CD4-positive, alpha-beta T cell treated with Interleukin-2 at 100 ng/mL for 4 hours (primary cell): ENCODE data around the gene PLEKHO2.
A peak's percentile ranks its signal among the peaks of the same experiment; 100 is the strongest.
"Not testable (repeated sequence)": the region's sequence is repeated elsewhere in the genome, so short reads cannot be mapped to it uniquely, and the experiment has no call there.

Experiments
- DNase-seq: peaks from one replicate; pipeline ENCODE4 v3.0.0-alpha.2; 2020; ENCODE audit warnings: low spot score

Gene PLEKHO2, protein sequence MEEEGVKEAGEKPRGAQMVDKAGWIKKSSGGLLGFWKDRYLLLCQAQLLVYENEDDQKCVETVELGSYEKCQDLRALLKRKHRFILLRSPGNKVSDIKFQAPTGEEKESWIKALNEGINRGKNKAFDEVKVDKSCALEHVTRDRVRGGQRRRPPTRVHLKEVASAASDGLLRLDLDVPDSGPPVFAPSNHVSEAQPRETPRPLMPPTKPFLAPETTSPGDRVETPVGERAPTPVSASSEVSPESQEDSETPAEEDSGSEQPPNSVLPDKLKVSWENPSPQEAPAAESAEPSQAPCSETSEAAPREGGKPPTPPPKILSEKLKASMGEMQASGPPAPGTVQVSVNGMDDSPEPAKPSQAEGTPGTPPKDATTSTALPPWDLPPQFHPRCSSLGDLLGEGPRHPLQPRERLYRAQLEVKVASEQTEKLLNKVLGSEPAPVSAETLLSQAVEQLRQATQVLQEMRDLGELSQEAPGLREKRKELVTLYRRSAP

DNA sequence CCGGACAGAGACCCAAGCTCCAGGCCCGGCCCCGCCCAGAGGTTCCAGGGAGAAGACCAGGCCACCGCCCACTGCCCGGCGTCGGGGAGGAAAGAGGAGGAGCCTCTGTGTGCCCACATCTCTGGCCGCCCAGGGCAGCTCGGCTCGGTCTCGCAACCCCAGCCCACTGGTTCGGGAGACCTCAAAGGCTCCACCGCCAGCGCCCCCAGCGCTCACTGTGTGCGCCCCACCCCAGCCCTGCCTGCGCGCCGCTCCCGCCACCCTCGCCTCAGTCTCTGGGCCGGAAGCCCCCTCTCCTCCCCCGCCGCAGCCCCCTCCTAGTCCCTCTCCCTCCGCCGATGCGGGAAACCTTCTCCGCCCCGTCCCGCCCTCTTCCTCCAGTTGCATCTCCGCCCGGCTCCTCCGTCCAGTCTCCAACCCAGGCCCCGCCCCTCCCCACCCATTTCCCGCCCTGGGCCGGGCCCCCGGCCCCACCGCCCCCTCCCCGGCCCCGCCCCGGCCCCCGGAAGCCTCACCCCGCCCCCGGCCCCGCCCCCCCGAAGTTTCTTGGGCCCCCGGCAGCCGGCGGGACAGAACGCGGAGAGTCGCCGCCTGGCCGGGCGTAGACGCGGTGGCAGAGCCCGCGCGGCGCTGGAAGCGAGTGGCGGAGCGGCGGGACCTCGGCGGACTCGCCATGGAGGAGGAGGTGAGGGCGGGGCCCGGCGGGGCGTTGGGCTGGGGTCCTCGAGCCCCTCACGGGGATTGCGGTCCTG is at the start of gene PLEKHO2:
PLEKHO2 (plus strand) TSS at position 572 of the 752 bp plus-strand sequence; CDS start at position 674, 102 bp downstream.
- peak; percentile 93 for DNase-seq

DNA sequence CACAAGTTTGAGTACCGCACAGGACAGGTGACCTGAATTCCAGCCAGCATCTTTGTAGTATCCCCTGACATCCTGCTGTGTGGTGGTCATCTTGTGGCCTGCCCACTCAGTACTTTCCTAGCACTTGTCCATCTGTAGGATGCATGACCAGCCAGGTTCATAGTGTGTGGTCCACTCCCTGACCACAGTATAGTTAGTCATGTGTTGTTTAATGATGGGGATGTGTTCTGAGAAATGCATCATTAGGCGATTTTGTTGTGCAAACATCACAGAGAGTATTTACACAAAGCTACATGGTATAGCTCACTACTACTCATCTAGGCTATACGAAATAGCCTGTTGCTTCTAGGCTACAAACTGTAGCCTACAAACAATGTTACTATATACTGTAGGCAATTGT is 49.4 kb upstream of the PLEKHO2 start:
- no peak for DNase-seq

DNA sequence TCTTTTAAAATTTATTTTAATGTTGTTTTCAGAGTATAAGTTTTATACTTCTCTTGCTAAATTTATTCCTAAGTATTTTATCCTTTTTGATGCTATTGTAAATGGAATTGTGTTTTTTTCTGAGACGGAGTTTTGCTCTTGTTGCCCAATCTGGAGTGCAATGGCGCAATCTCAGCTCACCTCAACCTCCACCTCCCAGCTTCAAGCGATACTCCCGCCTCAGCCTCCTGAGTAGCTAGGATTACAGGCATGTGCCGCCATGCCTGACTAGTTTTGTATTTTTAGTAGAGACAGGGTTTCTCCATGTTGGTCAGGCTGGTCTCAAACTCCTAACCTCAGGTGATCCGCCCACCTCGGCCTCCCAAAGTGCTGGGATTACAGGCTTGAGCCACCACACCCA is 46.4 kb upstream of the PLEKHO2 start:
- not testable (repeated sequence) for DNase-seq

DNA sequence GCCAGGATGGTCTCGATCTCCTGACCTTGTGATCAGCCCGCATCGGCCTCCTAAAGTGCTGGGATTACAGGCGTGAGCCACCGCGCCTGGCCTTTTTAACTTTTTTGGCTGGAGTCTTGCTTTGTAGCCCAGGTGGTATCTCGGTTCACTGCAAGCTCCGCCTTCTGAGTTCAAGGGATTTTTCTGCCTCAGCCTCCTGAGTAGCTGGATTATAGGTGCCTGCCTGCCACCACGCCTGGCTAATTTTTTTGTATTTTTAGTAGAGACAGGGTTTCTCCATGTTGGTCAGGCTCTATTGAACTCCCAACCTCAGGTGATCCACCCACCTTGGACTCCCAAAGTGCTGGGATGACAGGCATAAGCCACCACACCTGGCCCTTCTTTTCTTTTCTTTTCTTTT is 45.8 kb upstream of the PLEKHO2 start:
- not testable (repeated sequence) for DNase-seq

DNA sequence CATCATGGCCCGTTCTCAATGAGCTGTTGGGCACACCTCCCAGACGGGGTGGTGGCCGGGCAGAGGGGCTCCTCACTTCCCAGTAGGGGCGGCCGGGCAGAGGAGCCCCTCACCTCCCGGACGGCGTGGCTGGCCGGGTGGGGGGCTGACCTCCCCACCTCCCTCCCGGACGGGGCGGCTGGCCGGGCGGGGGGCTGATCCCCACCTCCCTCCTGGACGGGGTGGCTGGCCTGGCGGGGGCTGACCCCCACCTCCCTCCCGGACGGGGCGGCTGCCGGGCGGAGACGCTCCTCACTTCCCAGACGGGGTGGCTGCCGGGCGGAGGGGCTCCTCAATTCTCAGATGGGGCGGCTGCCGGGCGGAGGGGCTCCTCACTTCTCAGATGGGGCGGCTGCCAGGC is 42.8 kb upstream of the PLEKHO2 start:
- not testable (repeated sequence) for DNase-seq

DNA sequence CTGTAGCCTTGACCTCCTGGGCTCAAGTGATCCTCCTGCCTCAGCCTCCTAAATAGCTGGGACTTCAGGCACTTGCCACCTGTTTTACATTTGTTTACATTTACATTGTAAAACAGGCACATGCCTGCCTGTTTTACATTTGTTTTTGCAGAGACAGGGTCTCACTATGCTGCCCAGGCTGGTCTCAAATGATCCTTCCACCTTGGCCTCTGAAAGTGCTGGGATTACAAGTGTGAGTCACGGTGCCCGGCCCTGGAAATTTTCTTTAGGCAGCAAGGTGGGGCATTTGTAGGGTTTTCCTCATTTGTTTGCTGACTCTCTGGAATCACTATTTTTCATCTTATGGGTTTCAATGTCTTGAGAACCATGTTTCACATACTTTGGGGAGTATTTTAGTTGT is 41.2 kb upstream of the PLEKHO2 start:
- DNase-seq: no peak

DNA sequence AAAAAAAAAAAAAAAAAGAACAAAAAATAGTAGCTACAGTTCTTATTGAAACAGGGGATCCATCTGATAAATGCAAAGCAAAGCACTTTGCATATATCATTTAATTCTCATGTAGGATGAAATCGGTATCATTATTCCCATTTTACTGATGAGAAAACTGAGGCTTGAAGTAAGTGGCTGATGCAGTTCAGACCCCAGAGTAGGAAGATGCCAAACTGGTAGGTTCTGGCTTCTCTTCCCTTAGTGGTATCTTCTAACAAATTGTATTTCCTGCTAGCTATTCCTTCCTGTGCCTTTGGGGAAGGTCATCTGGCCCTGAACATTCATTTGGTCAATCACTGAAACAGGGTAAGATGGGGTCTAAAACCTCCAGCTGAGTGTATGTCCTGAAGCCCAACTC is 38.2 kb upstream of the PLEKHO2 start:
- no peak for DNase-seq

DNA sequence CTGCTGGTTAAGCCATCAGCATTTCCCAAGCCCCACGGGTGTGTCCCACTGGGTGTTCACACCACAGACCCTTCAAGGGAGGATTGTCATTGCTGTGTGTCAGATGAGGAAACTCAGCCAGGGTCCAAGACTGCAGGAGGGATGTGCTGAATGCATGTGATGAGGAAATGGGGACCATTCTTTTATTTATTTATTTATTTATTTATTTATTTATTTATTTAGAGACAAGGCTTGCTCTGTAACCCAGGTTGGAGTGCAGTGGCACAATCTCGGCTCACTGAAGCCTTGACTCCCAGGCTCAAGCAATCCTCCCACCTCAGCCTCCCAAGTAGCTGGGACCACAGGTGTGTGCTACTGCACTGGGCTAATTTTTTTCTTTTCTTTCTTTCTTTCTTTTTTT is 37.1 kb upstream of the PLEKHO2 start:
- DNase-seq: no peak

DNA sequence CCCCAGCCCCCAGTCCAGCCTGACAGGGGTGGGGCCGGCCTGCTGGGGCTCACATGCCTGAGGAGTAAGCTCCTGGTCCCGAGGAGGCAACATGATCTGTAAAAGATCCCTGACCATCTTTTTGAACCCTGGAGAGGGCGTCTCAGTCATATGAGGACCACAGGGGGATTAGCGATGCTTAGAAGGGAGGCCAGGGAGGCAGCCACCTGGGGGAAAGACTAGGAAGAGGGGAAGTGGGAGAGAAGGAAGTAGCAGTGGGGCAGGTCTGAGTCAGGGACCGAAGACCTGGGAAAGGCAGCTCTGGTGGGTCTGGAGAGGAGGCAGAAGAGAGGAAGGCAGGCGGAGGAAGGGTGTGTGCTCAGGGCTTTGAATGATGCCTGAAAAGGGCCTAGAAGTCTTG is 35.2 kb upstream of the PLEKHO2 start:
- no peak for DNase-seq

DNA sequence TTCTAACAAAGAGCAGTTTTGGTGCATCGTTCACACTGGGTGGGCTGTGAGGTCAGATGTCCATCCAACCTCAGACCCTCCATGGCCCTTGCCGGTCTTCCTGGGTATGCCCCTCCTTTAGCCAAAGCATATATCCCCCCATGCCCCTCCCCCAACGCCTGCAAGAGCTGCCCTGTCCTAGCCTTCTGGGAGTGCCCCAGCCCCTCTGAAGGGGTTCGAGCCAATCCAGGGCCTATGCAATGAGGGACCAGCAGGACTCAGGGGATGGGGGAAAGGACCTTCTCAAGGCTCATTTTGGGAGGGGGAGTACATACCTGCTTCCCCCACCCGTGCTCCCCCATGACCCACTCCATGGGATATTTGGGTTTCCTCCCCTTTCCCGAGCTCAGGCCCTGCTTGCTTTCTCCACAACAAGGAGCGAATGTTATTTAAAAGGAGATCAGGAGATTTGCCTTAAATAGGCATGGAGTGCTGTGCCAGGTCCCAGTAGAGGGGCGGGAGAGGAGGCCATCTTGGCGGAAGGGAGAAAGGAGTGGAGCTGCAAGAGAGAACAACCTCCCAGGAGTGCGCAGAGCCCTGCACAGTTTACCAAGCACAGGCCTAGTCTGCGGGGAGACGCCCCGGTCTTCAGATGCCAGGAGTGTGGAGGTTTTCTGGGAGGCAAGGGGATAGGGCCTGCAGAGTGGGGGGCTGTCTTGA is 34.5 kb upstream of the PLEKHO2 start:
- DNase-seq: no peak

DNA sequence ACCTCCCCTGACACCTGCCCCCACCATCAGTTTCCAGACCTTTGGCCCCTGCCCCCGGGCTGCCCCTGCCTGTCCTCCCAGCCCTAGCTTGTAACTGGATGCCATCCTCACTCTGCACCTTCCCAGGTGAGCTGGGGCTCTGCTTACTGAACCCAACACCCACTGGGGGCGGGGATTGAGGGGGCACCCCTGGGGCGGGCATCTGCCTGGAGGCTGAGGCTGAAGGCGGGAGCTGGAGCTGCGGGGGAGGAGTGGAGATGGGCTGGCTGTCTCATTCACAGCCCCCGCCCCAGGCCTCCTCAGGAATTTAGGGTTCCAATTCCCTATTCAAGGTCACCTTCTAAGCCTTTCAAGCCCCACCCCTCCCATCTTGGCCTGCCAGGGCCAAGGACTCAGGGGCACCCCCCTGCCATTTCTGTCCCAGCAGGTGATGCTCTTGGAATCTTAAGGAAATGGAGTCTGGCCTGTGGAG is 33.9 kb upstream of the PLEKHO2 start:
- DNase-seq: no peak

DNA sequence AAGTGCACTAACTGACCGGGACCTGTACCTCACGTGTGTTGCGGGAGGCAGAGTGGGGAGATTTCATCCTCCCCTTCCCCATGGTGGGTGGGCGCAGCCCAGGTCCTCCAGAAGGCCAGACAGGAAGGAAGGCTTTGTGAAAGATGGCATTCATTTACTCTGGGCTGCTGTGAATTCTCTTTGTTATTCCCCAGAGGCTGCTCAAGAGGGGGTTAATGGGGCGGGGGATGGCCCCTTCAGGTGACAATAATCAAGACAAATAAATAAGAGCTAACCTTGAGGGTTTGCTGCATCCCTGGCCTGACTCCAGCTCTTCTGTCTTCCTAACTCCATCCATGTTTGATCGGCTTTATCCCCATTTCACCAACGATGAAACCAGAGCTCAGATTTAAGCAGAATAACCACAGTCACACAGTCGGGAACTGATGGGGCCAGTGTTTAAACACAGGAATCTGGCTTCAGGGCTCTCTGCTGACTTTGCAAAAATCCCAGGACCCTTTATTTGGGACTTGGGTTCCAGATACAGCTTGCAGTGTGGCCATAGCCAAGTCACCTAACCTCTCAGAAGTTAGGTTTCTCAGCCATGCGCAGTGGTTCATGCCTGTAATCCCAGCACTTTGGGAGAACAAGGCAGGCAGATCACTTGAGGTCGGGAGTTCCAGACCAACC is 32.8 kb upstream of the PLEKHO2 start:
- no peak for DNase-seq

DNA sequence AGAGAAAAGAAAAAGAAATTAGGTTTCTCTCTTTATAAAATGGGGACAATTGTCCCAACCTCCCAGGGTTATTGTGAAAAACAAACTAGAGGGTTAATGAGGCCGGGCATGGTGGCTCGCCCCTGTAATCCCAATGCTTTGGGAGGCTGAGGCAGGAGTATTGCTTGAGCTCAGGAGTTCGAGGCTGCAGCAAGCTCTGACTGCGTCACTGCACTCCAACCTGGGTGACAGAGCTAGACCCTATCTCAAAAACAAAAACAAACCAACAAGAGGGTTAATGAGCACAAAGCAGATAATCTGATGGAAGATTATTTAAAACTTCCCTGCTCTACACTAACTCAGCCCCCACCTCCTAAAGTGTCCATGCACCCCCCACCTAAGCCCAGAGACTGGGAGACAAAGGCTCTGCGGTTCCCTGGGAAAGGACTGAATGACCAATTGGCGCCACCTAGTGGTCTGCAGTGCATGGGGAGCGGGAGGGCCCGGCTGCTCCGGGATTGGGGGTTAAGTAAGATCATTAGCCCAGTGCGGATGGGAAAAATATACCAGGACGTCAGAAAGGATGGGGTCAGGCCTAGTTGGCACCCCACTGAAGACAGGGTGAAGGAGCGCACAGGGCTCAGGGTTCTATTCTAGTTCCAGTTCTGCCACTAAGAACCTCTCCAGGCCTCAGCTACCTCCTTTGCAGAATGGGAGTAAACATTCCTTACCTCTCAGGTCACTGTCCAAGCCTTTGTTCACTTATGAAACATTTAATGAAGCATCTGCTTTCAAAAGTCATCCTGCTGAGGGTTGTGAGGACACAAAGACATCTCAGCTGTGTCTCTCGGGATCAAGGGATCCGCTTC is 31.8 kb upstream of the PLEKHO2 start:
- peak; percentile 71 for DNase-seq

DNA sequence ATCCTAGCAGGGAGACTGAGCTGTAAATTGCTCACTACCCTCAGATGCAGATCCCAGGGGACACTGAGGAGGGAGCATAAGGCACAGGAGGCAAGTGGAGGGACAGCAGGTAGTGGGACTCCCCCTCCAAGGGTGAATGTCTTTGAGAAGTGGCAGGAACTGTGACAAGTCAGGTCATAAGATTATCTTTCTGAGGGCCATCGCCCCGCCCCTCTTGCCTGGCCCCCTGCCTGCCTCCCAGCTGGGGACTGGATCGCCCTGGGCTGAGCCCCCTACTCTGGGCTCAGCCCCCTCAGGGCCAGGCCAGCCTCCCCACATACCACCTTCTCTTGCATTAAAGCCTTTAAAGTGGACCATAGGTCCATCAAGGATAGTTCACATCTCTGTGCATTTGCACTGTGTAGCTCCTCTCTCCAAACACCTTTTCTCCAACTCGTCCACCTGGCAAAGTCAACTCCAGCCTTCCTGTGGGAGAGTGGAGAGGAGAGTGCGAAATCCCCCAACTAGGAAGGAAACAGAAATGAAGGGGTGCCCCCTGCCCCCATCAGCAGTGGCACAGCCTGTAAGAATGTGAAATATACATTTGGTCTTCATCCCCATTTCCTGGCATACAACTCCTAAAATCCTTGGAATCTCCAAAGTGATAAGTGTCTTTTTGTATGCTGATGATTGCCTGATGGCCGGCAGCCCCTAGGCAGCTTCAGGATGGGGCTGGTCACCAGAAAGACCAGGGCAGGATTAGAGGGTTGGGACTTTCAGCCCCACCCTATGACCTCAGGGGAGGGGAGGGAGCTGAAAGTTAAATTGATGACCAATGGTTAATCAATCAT is 31.0 kb upstream of the PLEKHO2 start:
- no peak for DNase-seq

DNA sequence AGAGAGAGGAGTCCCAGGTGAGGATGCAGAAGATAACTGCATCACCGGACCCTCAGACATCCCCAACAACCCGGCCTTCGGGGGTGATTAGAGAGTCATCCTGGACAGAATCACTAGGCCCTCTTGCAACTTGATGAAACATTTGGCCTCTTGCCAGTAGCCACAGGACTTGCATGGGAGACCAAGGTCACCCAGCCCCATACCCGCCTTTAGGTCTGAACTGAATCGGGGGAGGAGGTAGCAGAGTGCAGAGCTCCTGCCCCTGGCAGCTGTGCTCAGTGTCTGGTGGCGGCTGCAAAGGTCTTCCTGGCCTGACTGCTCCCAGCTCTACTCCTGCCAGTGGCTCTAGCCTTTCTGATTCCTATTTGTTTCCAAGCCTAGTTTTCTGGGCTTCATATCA is 28.6 kb upstream of the PLEKHO2 start:
- no peak for DNase-seq

DNA sequence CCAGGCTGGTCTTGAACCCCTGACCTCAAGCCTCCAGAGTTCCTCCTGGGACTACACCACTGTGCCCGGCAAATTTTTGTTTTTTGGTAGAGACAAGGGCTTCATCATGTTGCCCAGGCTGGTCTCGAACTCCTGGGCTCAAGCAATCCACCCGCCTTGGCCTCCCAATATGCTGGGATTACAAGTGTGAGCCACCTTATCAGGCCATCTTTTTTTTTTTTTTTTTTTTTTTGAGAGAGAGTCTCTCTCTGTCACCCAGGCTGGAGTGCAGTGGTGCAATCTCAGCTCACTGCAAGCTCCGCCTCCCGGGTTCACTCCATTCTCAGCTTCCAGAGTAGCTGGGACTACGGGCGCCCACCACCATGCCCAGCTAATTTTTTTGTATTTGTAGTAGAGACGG is 27.4 kb upstream of the PLEKHO2 start:
- DNase-seq: not testable (repeated sequence)

DNA sequence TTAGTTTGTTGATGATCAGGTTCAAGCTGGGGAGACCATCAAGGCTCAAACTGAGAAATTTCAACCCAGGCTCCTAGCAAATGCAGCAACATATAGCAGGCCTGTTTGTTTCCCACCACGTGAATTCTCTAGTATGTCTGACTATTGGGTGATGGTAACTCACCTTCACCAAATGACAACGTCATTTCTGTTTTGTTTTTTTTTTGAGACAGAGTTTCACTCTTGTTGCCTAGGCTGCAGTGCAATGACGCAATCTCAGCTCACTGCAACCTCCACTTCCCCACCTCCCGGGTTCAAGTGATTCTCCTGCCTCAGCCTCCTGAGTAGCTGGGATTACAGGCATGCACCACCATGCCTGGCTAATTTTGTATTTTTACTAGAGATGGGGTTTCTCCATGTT is 26.8 kb upstream of the PLEKHO2 start:
- not testable (repeated sequence) for DNase-seq

DNA sequence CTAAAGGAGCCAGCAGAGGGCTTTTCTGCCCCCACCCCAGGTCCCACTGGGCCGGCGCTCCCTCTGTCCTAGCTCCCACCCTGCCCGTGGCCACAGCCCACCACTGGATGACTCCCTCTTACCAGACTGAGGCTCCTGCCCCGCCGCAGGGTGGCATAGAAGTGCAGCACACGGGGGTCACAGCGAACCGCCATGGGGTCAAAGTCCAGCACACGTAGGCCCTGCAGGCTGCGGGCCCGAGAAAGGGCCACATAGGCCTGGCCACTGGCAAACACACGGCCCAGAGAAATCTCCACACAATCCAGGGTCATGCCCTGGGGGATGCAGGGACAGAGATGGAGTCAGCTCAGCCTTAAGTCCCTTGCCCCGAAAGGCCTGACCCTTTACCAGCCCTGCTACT is 25.3 kb upstream of the PLEKHO2 start:
- DNase-seq: no peak

DNA sequence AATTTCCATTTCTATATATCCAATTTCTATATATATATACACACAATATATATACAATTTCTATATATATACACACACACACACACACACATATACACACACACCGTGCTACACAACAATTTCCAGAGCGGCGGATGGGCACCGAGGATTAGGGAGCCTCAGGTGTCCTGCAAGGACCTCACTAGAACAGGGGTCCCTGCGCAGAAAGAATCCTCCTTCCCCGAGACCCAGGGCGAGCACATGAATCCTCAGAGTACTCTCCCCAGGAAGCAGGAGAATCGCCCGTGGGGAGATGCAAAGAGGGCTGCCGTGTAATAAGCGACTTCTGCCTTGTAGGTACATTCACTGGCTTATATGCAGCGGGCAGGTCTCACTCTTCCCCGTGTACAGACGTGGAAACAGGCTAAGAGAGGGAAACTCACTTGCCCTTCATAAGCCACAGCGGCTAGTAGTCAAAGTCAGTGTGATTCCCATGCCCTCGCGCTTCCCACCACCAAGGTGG is 16.7 kb upstream of the PLEKHO2 start:
- DNase-seq: no peak
